GM21526 (cell line): ENCODE measurements around the gene FOXD2.

ENCODE experiments used
- ATAC-seq: cut with Tn5 transposase; IDR thresholded peaks from one replicate; pipeline ENCODE4 v1.9.1; 2021; ENCODE audit warnings: moderate library complexity; ENCODE audit not compliant: unreplicated experiment, low FRiP score

Gene FOXD2

GRCh38 chr1:47459253-47459788, 21.5 kb downstream of the FOXD2 start:
- ATAC-seq: no peak

DNA sequence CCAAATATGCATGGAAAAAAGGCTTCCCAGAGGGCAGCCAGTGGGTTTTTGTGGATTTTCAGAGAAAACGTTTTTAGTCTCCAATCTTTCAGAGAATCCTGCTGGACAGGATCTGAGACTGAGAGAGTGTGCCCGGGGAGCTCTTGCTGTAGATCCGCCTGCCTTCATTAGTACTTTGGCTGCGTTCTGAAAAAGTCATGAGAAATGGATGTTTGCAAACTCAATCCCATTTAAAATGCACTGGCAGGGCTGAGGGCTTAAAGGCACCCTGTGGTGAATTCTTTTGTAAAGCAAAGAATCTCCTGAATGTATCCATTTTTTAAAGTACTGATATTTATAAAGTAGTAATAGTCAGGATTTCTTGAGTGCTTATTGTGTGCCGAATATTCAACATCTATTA, 22.2 kb downstream of the FOXD2 start:
- ATAC-seq: no peak

- no peak for ATAC-seq
These were observed 22.6 kb downstream of the FOXD2 start for GRCh38 chr1:47460456-47460855.

GRCh38 chr1:47465605-47466004, 27.8 kb downstream of the FOXD2 start:
- no peak for ATAC-seq

- no peak for ATAC-seq
These were observed 31.0 kb downstream of the FOXD2 start for GRCh38 chr1:47468709-47469389.

DNA sequence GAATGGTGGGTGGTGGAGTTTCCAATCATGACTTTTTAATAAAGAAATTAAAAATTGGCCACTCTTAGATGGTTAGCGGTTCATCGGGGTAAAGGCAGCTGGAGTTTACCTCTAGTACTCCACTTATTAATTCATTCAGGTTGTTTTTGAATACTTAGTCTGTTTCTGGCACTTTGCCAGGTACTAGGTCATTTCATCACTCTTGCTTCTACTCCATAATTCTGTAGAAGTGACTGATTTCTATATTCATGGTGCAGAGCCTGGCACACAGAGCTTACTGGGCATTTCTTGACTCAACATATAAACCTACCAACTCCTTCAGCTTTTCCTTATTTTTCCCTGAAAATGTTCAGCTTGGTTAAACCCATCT, 31.5 kb downstream of the FOXD2 start:
- no peak for ATAC-seq

DNA sequence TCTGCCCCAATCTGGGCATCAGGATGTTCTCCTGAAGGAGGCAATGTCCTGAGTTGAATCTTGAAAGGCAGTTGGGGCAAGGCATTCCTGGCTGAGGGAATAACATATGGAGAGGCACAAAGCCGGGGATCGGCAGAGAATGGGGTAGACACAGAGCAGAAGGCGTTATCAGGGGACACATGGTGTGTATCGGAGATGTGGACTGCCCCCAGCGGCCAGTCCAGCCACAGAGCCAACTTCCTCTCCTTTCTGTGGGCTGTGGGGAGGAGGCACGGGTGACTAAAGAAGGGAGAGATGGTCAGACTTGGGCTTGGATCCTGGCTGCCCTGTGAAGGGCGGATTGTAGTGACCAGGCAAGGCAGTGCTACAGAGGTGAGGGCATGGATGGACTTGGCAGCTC, 32.1 kb downstream of the FOXD2 start:
- no peak for ATAC-seq

GRCh38 chr1:47471163-47471562, 33.3 kb downstream of the FOXD2 start:
- ATAC-seq: no peak

- no peak for ATAC-seq
These were observed 36.7 kb downstream of the FOXD2 start for GRCh38 chr1:47474278-47475193.

GRCh38 chr1:47477595-47478080, 39.8 kb downstream of the FOXD2 start:
- no peak for ATAC-seq

GRCh38 chr1:47478090-47478489, 40.2 kb downstream of the FOXD2 start:
- ATAC-seq: no peak

DNA sequence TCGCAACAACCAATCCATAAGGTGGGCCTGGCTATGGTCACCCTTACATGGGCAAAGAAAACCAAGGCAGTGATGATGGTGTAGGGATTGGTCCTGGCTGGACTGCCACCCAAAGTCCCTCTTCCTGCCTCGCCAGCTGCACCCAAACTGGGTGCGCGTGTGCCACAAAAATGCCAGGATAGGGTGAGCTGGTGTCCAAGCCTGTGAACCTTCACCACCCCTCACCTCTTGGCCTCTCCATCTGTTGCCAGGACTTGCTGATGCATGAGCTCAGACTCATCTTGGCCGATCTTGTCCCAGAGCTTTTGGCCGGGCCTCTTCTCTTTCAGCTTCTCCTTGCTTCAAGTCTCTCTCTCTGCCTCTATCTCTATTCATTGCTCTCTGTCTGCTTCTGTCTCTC, 41.8 kb downstream of the FOXD2 start:
- ATAC-seq: no peak

GRCh38 chr1:47481936-47482335, 44.1 kb downstream of the FOXD2 start:
- ATAC-seq: no peak

GRCh38 chr1:47482786-47483185, 44.9 kb downstream of the FOXD2 start:
- ATAC-seq: no peak

GRCh38 chr1:47483651-47484050, 45.8 kb downstream of the FOXD2 start:
- ATAC-seq: no peak

GRCh38 chr1:47485817-47486216, 48.0 kb downstream of the FOXD2 start:
- no peak for ATAC-seq

- ATAC-seq: no peak
These were observed 49.5 kb downstream of the FOXD2 start for GRCh38 chr1:47487332-47487731.

DNA sequence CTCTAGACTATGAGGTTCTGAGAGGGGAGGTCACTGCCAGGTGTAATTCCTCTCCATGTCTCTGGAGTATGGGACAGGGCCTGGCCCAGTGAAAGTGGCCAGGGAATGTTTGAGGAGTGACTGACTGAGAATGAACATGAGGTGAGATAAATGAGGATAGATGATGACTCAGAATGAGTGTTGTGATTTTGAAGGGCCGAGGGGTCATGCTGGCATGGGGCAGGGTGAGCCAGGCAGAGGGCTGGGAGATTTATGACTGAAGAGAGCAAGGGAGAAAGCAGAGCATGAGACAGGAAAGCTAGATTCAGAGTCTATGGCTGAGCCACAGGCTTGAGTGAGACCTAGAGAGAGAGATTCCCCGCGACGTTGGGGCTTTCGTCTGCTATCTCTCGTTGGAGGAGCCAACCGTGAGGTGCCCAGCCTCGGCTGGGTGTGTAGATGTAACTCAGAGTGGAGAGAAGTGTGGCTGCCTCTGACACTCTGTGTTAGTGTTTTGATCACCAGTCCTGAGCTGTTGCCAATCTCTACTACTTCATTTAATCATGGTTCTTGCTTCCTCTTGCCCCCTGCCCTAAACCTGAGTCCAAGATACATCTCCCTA, 50.1 kb downstream of the FOXD2 start:
- no peak for ATAC-seq
